Tibial nerve (tissue), 4 donors: ENCODE results near the gene EEA1. TPM values are rescaled to one million over a fixed set of nuclear protein-coding genes. Genes with fewer than 3 reads are reported as not detected.
A peak's percentile ranks its signal among the peaks of the same experiment; 100 is the strongest.
"Not testable (repeated sequence)": the region's sequence is repeated elsewhere in the genome, so short reads cannot be mapped to it uniquely, and the experiment has no call there.

Experiments used
- DNase-seq, 2 donors: peaks; one replicate each; pipeline ENCODE4 v3.0.0-alpha.2; 2019; ENCODE audit warnings: low spot score in 2 of 2
- H3K27ac ChIP-seq, 4 donors: fragments of 200-600 bp; sonication (generic) in 3 of 4; one replicate each; pipeline ENCODE4 v1.5.1; 2017 to 2019; ENCODE audit warnings: mild to moderate bottlenecking in 1 of 4
- H3K27me3 ChIP-seq, 2 donors: fragments of 200-600 bp; sonication (generic) in 1 of 2; one replicate each; pipeline versions ENCODE4 v1.5.1 to v1.6.0; 2017 to 2019
- H3K36me3 ChIP-seq, 3 donors: fragments of 200-600 bp; sonication (generic); one replicate each; pipeline ENCODE4 v1.5.1; 2018 to 2019
- H3K4me1 ChIP-seq, 4 donors: fragments of 200-600 bp; sonication (generic) in 3 of 4; one replicate each; pipeline ENCODE4 v1.5.1; 2017 to 2019
- H3K4me3 ChIP-seq, 4 donors: fragments of 200-600 bp; sonication (generic) in 3 of 4; one replicate each; pipeline ENCODE4 v1.5.1; 2017 to 2019; ENCODE audit warnings: mild to moderate bottlenecking in 1 of 4, moderate library complexity in 1 of 4
- H3K9me3 ChIP-seq, 4 donors: fragments of 200-600 bp; sonication (generic) in 3 of 4; one replicate each; pipeline ENCODE4 v1.5.1; 2017 to 2019
- CTCF ChIP-seq, 5 experiments: fragments of 200-600 bp in 3 of 5; fragments of 450-650 bp in 2 of 5; sonication (generic) in 3 of 5; IDR thresholded peaks; one replicate each; pipeline ENCODE4 v1.5.1; 2016 to 2019; ENCODE audit warnings: antibody characterized with exemption in 5 of 5, mild to moderate bottlenecking in 3 of 5, moderate library complexity in 2 of 5
- EP300 ChIP-seq, 2 donors: sonication (generic); formaldehyde crosslinking; IDR thresholded peaks; one replicate each; pipeline ENCODE4 v1.6.1; 2017; ENCODE audit warnings: antibody characterized with exemption in 2 of 2, mild to moderate bottlenecking in 1 of 2
- POLR2A ChIP-seq, 2 donors: fragments of 450-650 bp; IDR thresholded peaks; one replicate each; pipeline ENCODE4 v1.6.1; 2017; ENCODE audit warnings: antibody characterized with exemption in 2 of 2, mild to moderate bottlenecking in 2 of 2, moderate library complexity in 2 of 2
- WGBS, 2 donors: methylation state at CpG; one replicate each; pipeline ENCODE4 v1.1.5; 2018; 5-methylcytosine and 5-hydroxymethylcytosine counted together
- total RNA-seq, 4 donors: library from RNA; depleted of rRNA; stranded (reverse); fragments of >200 nt; gene quantifications; one replicate each; pipeline ENCODE4 v1.1.0, GENCODE V29; 2016

EEA1 gene
- total RNA-seq, 4 donors from 2014 or later = 18.4 to 34.8 (median 24.1) TPM

DNA sequence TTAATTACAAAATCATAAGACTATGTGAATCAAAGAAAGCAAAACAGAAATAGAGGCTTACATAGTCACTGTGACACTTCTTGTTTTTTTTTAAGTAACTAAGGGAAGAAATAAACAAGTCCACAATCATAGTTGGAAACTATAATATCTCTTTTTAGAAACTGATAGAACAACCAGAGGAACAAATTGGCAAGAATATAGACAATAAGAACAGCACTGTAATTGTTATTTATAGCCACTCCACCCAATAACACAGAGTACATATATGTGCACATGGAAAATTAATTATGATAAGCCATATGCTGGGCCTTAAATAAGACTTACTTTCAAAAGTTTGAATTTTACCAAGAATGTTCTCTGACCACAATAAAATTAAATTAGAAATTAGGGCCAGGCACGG lies 125.2 kb downstream of the EEA1 start:
- Histone ChIP-seq H3K27me3 (no peaks in the 10 kb centered on the region), H3K9me3 (peaks cover 0 to 7% (median 0%) of the 10 kb centered on the region in 4 donors), H3K27ac (no peak overlapping the region), H3K4me3 (no peak overlapping the region), H3K4me1 (peaks cover 0 to 4% (median 0%) of the 10 kb centered on the region in 4 donors), H3K36me3 (peaks cover 0 to 64% (median 0%) of the 10 kb centered on the region in 3 donors)
- DNase-seq = no peak
- 87 to 96% methylated on average over 1 of the region's 1 CpG for WGBS, 2 donors
- no peak for TF ChIP-seq POLR2A (IDR thresholded peaks at IDR 0.05)
- no peak for TF ChIP-seq EP300 (IDR thresholded peaks at IDR 0.05)
- TF ChIP-seq CTCF (IDR thresholded peaks at IDR 0.05) = no peak

- H3K27me3 ChIP-seq = no peaks in the 10 kb centered on the region
- DNase-seq = no peak
- TF ChIP-seq EP300 (IDR thresholded peaks at IDR 0.05) (no peak), CTCF (IDR thresholded peaks at IDR 0.05) (no peak), POLR2A (IDR thresholded peaks at IDR 0.05) (no peak)
- peaks cover 0 to 63% (median 0%) of the 10 kb centered on the region in 3 donors for H3K36me3 ChIP-seq
- no peak overlapping the region for H3K4me3 ChIP-seq
- peak overlapping the region in 1 of 4 donors; percentile 30 for H3K27ac ChIP-seq
- peaks cover 0 to 7% (median 0%) of the 10 kb centered on the region in 4 donors for H3K9me3 ChIP-seq
- H3K4me1 ChIP-seq = peaks cover 0 to 4% (median 0%) of the 10 kb centered on the region in 4 donors
- WGBS, 2 donors = 41% methylated on average over 3 of the region's 3 CpGs
These were observed 126.2 kb downstream of the EEA1 start for GRCh38 chr12:92802906-92803305.

DNA sequence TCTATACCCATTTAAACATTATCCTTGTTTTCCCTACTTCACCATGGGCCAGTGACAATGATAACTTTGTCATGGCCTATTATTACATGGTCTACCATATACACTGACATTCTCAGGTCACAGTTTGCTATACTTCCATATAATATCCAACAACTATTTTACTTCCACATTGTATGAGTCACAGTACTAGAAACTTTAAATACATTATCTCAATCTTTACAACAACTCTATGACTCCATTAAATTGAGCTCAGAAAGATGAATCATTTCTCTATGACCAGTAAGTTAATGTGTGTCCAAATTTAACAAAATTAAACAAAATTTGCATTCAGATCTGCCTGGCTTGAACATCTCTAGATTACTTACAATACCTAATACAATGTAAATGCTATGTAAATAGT lies 132.4 kb downstream of the EEA1 start:
- Histone ChIP-seq H3K4me3 (no peak overlapping the region), H3K36me3 (peaks cover 0 to 50% (median 0%) of the 10 kb centered on the region in 3 donors), H3K27me3 (no peaks in the 10 kb centered on the region), H3K9me3 (peaks cover 0 to 5% (median 0%) of the 10 kb centered on the region in 4 donors), H3K27ac (no peak overlapping the region), H3K4me1 (no peaks in the 10 kb centered on the region)
- TF ChIP-seq POLR2A (IDR thresholded peaks at IDR 0.05) (no peak), EP300 (IDR thresholded peaks at IDR 0.05) (no peak), CTCF (IDR thresholded peaks at IDR 0.05) (no peak)
- DNase-seq = no peak

DNA sequence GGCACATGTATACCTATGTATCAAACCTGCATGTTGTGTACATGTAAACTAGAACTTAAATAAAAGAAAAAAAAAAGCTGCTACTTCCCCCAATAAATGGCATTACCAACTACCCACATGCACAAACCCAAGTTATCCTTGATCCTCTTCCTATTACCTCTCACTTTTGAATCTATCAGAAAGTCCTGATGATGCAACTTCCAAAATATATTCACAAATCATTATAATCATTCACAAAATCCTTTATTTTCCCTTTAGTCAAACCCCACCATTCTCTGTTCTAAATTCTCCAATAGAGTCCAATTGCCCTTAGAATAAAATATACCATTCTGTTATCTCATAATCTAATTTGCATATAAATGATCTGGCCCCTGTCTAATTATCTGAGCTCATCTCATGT lies 134.3 kb downstream of the EEA1 start:
- Histone ChIP-seq H3K27ac (no peak overlapping the region), H3K9me3 (peaks cover 0 to 13% (median 0%) of the 10 kb centered on the region in 4 donors), H3K4me1 (no peaks in the 10 kb centered on the region), H3K4me3 (no peak overlapping the region), H3K27me3 (no peaks in the 10 kb centered on the region), H3K36me3 (peaks cover 0 to 52% (median 0%) of the 10 kb centered on the region in 3 donors)
- DNase-seq = no peak
- TF ChIP-seq EP300 (IDR thresholded peaks at IDR 0.05) (no peak), CTCF (IDR thresholded peaks at IDR 0.05) (no peak), POLR2A (IDR thresholded peaks at IDR 0.05) (no peak)

DNA sequence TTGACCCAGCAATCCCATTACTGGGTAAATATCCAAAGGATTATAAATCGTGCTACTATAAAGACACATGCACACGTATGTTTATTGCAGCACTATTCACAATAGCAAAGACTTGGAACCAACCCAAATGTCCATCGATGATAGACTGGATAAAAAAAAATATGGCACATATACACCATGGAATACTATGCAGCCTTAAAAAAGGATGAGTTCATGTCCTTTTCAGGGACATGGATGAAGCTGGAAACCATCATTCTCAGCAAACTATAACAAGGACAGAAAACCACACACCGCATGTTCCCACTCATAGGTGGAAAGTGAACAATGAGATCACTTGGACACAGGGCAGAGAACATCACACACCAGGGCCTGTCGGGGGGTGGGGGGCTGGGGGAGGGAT lies 134.7 kb downstream of the EEA1 start:
- H3K27me3 ChIP-seq, H3K27ac ChIP-seq, H3K4me3 ChIP-seq, DNase-seq, H3K4me1 ChIP-seq: not testable (repeated sequence)
- 95 to 96% methylated on average over 5 of the region's 5 CpGs for WGBS, 2 donors
- peaks cover 0 to 13% (median 0%) of the 10 kb centered on the region in 4 donors for H3K9me3 ChIP-seq
- peaks cover 0 to 52% (median 0%) of the 10 kb centered on the region in 3 donors for H3K36me3 ChIP-seq

- peaks cover 0 to 3% (median 0%) of the 10 kb centered on the region in 4 donors for H3K9me3 ChIP-seq
- H3K4me1 ChIP-seq = peaks cover 0 to 19% (median 0%) of the 10 kb centered on the region in 4 donors
- H3K4me3 ChIP-seq = no peak overlapping the region
- 75 to 83% methylated on average over 1 of the region's 1 CpG for WGBS, 2 donors
- peaks cover 0 to 29% (median 0%) of the 10 kb centered on the region in 3 donors for H3K36me3 ChIP-seq
- no peaks in the 10 kb centered on the region for H3K27me3 ChIP-seq
- no peak overlapping the region for H3K27ac ChIP-seq
- DNase-seq = no peak
- TF ChIP-seq EP300 (IDR thresholded peaks at IDR 0.05) (no peak), CTCF (IDR thresholded peaks at IDR 0.05) (no peak), POLR2A (IDR thresholded peaks at IDR 0.05) (no peak)
These were observed 143.1 kb downstream of the EEA1 start for GRCh38 chr12:92786045-92786444.
